SKM-1 treated with dmso at 0.1 percent for 144 hours (cell line): ENCODE data around the gene HLCS.

Source experiments
- DNase-seq: peaks from one replicate; lab custom pipeline; 2025; ENCODE audit not compliant: unreplicated experiment; lab: John Stamatoyannopoulos, UW

HLCS gene

GRCh38 chr21:36985751-36986594 is 19.5 kb upstream of the HLCS start:
- no peak for DNase-seq

- no peak for DNase-seq
These were observed 15.7 kb upstream of the HLCS start for GRCh38 chr21:36981977-36982700.

- no peak for DNase-seq
These were observed 14.6 kb upstream of the HLCS start for GRCh38 chr21:36981049-36981391.

- no peak for DNase-seq
These were observed 14.0 kb upstream of the HLCS start for GRCh38 chr21:36980280-36981048.

GRCh38 chr21:36976882-36977651 is 10.6 kb upstream of the HLCS start:
- DNase-seq: peak; percentile 84

- DNase-seq: no peak
These were observed 9.9 kb upstream of the HLCS start for GRCh38 chr21:36976228-36976861.

- no peak for DNase-seq
These were observed 8.4 kb upstream of the HLCS start for GRCh38 chr21:36974851-36975192.

- DNase-seq: no peak
These were observed 7.7 kb upstream of the HLCS start for GRCh38 chr21:36973986-36974850.

GRCh38 chr21:36968976-36969375 is 2.5 kb upstream of the HLCS start:
- no peak for DNase-seq

GRCh38 chr21:36968414-36968813 is 1.9 kb upstream of the HLCS start:
- no peak for DNase-seq

GRCh38 chr21:36966821-36967768 is 626 bp upstream of the HLCS start:
- no peak for DNase-seq

GRCh38 chr21:36965720-36966065 is 776 bp downstream of the HLCS start:
- DNase-seq: no peak

GRCh38 chr21:36964827-36965719 is 1.4 kb downstream of the HLCS start:
- DNase-seq: no peak

GRCh38 chr21:36964398-36964797 is 2.1 kb downstream of the HLCS start:
- DNase-seq: no peak

GRCh38 chr21:36962098-36962780 is 4.2 kb downstream of the HLCS start:
- DNase-seq: no peak

- DNase-seq: no peak
These were observed 5.7 kb downstream of the HLCS start for GRCh38 chr21:36960676-36961284.
